GM12878 (cell line): ENCODE data around the gene HEPHL1. TPM values are rescaled to one million over a fixed set of nuclear protein-coding genes. Genes with fewer than 3 reads are reported as not detected.

ENCODE experiments used
- ATAC-seq: fragments of 200-7000 bp; cut with Tn5 transposase; 3 replicates; pipeline ENCODE4 v1.9.1; 2020; ENCODE audit warnings: mild to moderate bottlenecking, moderate library complexity
- BruUV-seq: library from RNA; stranded (reverse); fragments of 400-500 nt; replicated peaks from 2 replicates; lab custom pipeline; 2021; lab: Mats Ljungman, UMichigan
- CTCF ChIA-PET: fragments of 300-600 bp; sonication (Branson Sonifier 250); formaldehyde crosslinking; extraction: SDS; loops from one replicate; lab custom pipeline; 2021; ENCODE audit warnings: inconsistent platforms; lab: Yijun Ruan, JAX
- POLR2A ChIA-PET: fragments of 350-600 bp; formaldehyde crosslinking; extraction: SDS; loops from one replicate; lab custom pipeline; 2021; ENCODE audit warnings: inconsistent platforms; lab: Charles Lee
- RAD21 ChIA-PET: fragments of 300-600 bp; sonication (Branson Sonifier 250); formaldehyde crosslinking; loops from one replicate; lab custom pipeline; 2023; ENCODE audit warnings: antibody characterized with exemption; ENCODE audit not compliant: unreplicated experiment; lab: Charles Lee
- SMC1A ChIA-PET: fragments of 300-600 bp; sonication (Branson Sonifier 250); formaldehyde crosslinking; loops from one replicate; lab custom pipeline; 2023; ENCODE audit not compliant: unreplicated experiment, uncharacterized antibody; lab: Charles Lee
- DNase-seq: peaks from one replicate; pipeline ENCODE4 v3.0.0-alpha.2; 2011; ENCODE audit warnings: low read depth, low spot score
- FAIRE-seq: peaks from 3 replicates; lab custom pipeline; 2011; peaks lifted over from hg19 to GRCh38; lab: Jason Lieb, UNC
- H2AFZ ChIP-seq: 2 replicates; pipeline ENCODE4 v1.6.0; 2011; ENCODE audit warnings: low read depth, low read length, control low read depth; ENCODE audit not compliant: control insufficient read depth
- H3K27ac ChIP-seq: 2 replicates; pipeline ENCODE4 v1.5.1; 2011; ENCODE audit warnings: control low read depth; ENCODE audit not compliant: control insufficient read depth, insufficient read depth
- H3K27me3 ChIP-seq, 2 experiments: replicated peaks in 1 of 2; 2 replicates each; pipeline versions ENCODE4 v1.6.0 to v1.6.1; 2011; ENCODE audit warnings: low read length in 1 of 2; ENCODE audit not compliant: control insufficient read depth in 2 of 2, insufficient read depth in 2 of 2
- H3K36me3 ChIP-seq, 2 experiments: 2 replicates each; pipeline ENCODE4 v1.5.1; 2011; ENCODE audit warnings: low read length in 1 of 2; ENCODE audit not compliant: control insufficient read depth in 2 of 2, insufficient read depth in 2 of 2
- H3K4me1 ChIP-seq: 2 replicates; pipeline ENCODE4 v1.6.1; 2011; ENCODE audit warnings: mild to moderate bottlenecking, low read length, moderate library complexity, mixed read lengths; ENCODE audit not compliant: control insufficient read depth, insufficient read depth
- H3K4me2 ChIP-seq: 2 replicates; pipeline ENCODE4 v1.6.0; 2011; ENCODE audit warnings: control low read depth; ENCODE audit not compliant: control insufficient read depth, insufficient read depth
- H3K4me3 ChIP-seq: fragments of 200-600 bp; sonication (generic); 2 replicates; pipeline ENCODE4 v1.5.1; 2016
- H3K79me2 ChIP-seq: 2 replicates; pipeline ENCODE4 v1.6.0; 2011; ENCODE audit warnings: low read length; ENCODE audit not compliant: control insufficient read depth, insufficient read depth
- H3K9ac ChIP-seq: 2 replicates; pipeline ENCODE4 v1.8.0; 2011; ENCODE audit warnings: low read length, control low read depth, mixed read lengths; ENCODE audit not compliant: control insufficient read depth, insufficient read depth
- H3K9me3 ChIP-seq: replicated peaks from 3 replicates; pipeline ENCODE4 v1.5.1; 2011; ENCODE audit warnings: mild to moderate bottlenecking, low read length; ENCODE audit not compliant: control insufficient read depth, insufficient read depth
- H4K20me1 ChIP-seq: 2 replicates; pipeline ENCODE4 v1.6.0; 2011; ENCODE audit not compliant: control insufficient read depth, insufficient read depth
- E4F1 ChIP-seq: fragments of 450-650 bp; IDR thresholded peaks from 2 replicates; pipeline ENCODE4 v1.6.1; 2018; ENCODE audit warnings: borderline replicate concordance, mild to moderate bottlenecking; ENCODE audit not compliant: partially characterized antibody
- IKZF1 ChIP-seq: fragments of 450-650 bp; conservative IDR thresholded peaks from 2 replicates; pipeline ENCODE4 v1.6.1; 2017; ENCODE audit warnings: antibody characterized with exemption, mild to moderate bottlenecking
- MEF2B ChIP-seq: fragments of 450-650 bp; IDR thresholded peaks from 2 replicates; pipeline ENCODE4 v1.6.1; 2018; ENCODE audit warnings: mild to moderate bottlenecking, moderate library complexity; ENCODE audit not compliant: partially characterized antibody, poor library complexity, severe bottlenecking
- PAX8 ChIP-seq: fragments of 450-650 bp; IDR thresholded peaks from 2 replicates; pipeline ENCODE4 v1.6.1; 2017; ENCODE audit warnings: mild to moderate bottlenecking, moderate library complexity
- TCF7 ChIP-seq: IDR thresholded peaks from 2 replicates; pipeline ENCODE4 v1.6.1; 2014; ENCODE audit warnings: antibody characterized with exemption, borderline replicate concordance
- ZBTB4 ChIP-seq: fragments of 450-650 bp; formaldehyde crosslinking; IDR thresholded peaks from 2 replicates; pipeline ENCODE4 v1.4.0; 2022; ENCODE audit warnings: mild to moderate bottlenecking, moderate library complexity
- ZZZ3 ChIP-seq: IDR thresholded peaks from 2 replicates; pipeline ENCODE4 v1.6.1; 2011; ENCODE audit warnings: low read depth; ENCODE audit not compliant: control insufficient read depth, insufficient read length
- WGBS: methylation state at CpG from one replicate; pipeline ENCODE4 v1.1.6; 2016; ENCODE audit warnings: low lambda C conversion rate; ENCODE audit not compliant: insufficient replicate concordance, insufficient coverage; ENCODE audit errors: missing lambda C conversion rate; 5-methylcytosine and 5-hydroxymethylcytosine counted together
- in situ Hi-C: fragments of 300-500 bp; cut with MboI; formaldehyde crosslinking; loops from 9 replicates; pipeline ENCODE4 v1.14.3; 2018; ENCODE audit warnings: mixed read lengths
- intact Hi-C: fragments of 100-400 bp; cut with micrococcal nuclease; formaldehyde crosslinking; loops from one replicate; pipeline ENCODE4 v1.14.2; 2022; ENCODE audit not compliant: unreplicated experiment
- polyA plus RNA-seq, 11 experiments: library from polyadenylated mRNA; depleted of rRNA in 4 of 11; unstranded in 6 of 11; stranded (reverse) in 5 of 11; fragments of >200 nt; fragmentation: Nextera tagmentation in 4 of 11; fragmentation: Illumina TruSeq in 1 of 11; extraction: Ambion mirVana in 4 of 11; extraction: Trizol in 1 of 11; gene quantifications; 1 replicate in 1 of 11; 2 replicates in 10 of 11; pipeline versions ENCODE4 v1.2.1 to v1.2.3, GENCODE V29; 2011 to 2016; ENCODE audit warnings: inconsistent platforms in 2 of 11, missing spikeins in 2 of 11, low read depth in 1 of 11
- total RNA-seq, 4 experiments: library from RNA; depleted of rRNA in 3 of 4; stranded (reverse); fragments of >200 nt in 3 of 4; fragmentation: Illumina TruSeq in 1 of 4; extraction: Trizol in 1 of 4; gene quantifications; 2 replicates each; pipeline versions ENCODE4 v1.2.1 to v1.2.3, GENCODE V29; 2013 to 2021

HEPHL1 gene
- total and polyA plus RNA-seq, 10 of the 15 experiments (the other 5 are each of a cell fraction or from before 2014, with no cell fraction given): 0.02 to 0.08 (median 0.05) TPM; not detected in 6

GRCh38 chr11:94134651-94135512 lies 113.7 kb downstream of the HEPHL1 start:
- H4K20me1 ChIP-seq: no peaks in the 10 kb centered on the region

More at GRCh38 chr11:94134651-94135512, 113.7 kb downstream of the HEPHL1 start:
- no peaks in the 10 kb centered on the region for H3K36me3 ChIP-seq
- H3K4me1 ChIP-seq: peaks cover 11% of the 10 kb centered on the region
- ChIA-PET CTCF (interaction anchor here (1.3 to 1.7 kb wide), 3 partner anchors 10 to 373 kb away, joined by 4 to 5 read pairs (median 5); no protein-coding TSS in a partner anchor), SMC1A (interaction anchor here (1.1 to 1.7 kb wide), 4 partner anchors 9 to 16 kb away, joined by 3 to 6 read pairs (median 4); no protein-coding TSS in a partner anchor), POLR2A (interaction anchor here (0.5 kb wide), 1 partner anchor 1813 kb away, joined by 3 read pairs; no protein-coding TSS in a partner anchor), RAD21 (no interaction called here)
- peak overlapping the region; percentile 72 for H3K4me2 ChIP-seq
- no TSS peak for BruUV-seq
- H3K9ac ChIP-seq: peak overlapping the region; percentile 49; the same call in 1 of the 2 replicates
- peaks cover 67% of the 10 kb centered on the region for H3K79me2 ChIP-seq
- DNase-seq (no peak), FAIRE-seq (no peak), ATAC-seq (peak; percentile 61)
- no peaks in the 10 kb centered on the region for H3K27me3 ChIP-seq
- H2AFZ ChIP-seq: no peak overlapping the region
- no peak for TF ChIP-seq PAX8
- TF ChIP-seq E4F1: no peak
- TF ChIP-seq IKZF1: 0 out of 2 replicates have a peak, but pooled peaks have one; percentile 9
- no peak for TF ChIP-seq ZBTB4 (CRISPR knock-in tag)
- peak; percentile 22 for TF ChIP-seq MEF2B
- TF ChIP-seq TCF7: no peak
- TF ChIP-seq ZZZ3: no peak
- TF ChIP-seq, all 136 proteins: peak for 2
- H3K27ac ChIP-seq: peak overlapping the region; percentile 78
- peak overlapping the region; percentile 19 for H3K4me3 ChIP-seq
- intact Hi-C loops (no loop called here), in situ Hi-C loops (no loop called here)
- H3K9me3 ChIP-seq: no peaks in the 10 kb centered on the region; the same call in 2 of the 3 replicates
- whole genome bisulfite sequencing: 27% methylated on average over 10 of the region's 10 CpGs
